ENCODE data around the gene SAFB2.

The SAFB2 gene

DNA sequence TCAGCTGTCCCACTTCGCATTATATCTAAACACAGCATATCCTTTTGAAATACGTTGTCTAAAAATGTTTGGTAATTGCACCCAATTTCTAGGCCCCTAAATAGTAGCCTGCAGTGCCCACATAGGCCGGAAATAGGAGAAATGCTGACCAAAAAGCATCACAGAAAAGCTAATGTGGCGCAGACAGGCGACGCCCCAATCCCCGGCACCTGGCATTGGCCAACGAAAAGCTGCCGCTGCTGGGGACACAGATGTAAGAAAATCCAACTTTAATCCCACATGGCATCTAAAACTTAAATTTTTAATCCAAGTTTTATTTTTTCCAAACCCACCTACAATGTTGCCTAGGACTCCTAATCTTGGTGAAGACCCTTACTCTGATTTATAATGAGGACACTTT lies 4.0 kb downstream of the SAFB2 start:
- H3K9ac ChIP-seq: no peak overlapping the region
- H3K4me1 ChIP-seq: no peaks in the 10 kb centered on the region
- peaks cover 52% of the 10 kb centered on the region for H3K79me2 ChIP-seq
- H2AFZ ChIP-seq: no peak overlapping the region
- no peak for TF ChIP-seq CTCF (IDR thresholded peaks at IDR 0.05)
- no peak overlapping the region for H3K4me2 ChIP-seq (ENCODE audit: low read length)
- no peaks in the 10 kb centered on the region for H3K9me3 ChIP-seq (ENCODE audit: control insufficient read depth, low read length)
- no peak overlapping the region for H3K27ac ChIP-seq
- H3K4me3 ChIP-seq (ENCODE audit: low read depth, low read length): no peak overlapping the region
- no peaks in the 10 kb centered on the region for H3K36me3 ChIP-seq (ENCODE audit: control insufficient read depth, insufficient read depth, low read length)
- H3K27me3 ChIP-seq (ENCODE audit: control insufficient read depth, insufficient read depth, low read length): no peaks in the 10 kb centered on the region

DNA sequence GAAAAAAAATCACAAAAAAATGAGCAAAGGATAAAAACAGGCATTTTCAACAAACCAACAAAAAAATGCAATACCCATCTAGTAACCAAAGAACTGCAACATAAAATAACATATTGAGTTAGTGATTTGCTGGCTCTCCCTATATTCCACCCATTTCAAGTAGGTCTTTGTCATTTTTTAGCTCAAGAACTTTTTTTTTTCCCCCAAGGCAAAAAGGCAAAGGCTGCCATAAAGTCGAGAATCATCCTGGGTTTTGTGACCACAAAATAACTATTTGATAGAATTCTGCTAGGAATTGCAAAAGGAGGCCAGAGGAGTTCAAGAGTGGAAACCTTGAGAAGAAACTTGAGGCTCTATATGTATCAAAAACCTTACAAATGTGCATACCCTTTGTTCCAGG lies 5.5 kb downstream of the SAFB2 start:
- Histone ChIP-seq H3K9ac (no peak overlapping the region), H3K27me3 (ENCODE audit: control insufficient read depth, insufficient read depth, low read length) (no peaks in the 10 kb centered on the region), H3K36me3 (ENCODE audit: control insufficient read depth, insufficient read depth, low read length) (no peaks in the 10 kb centered on the region), H3K27ac (no peak overlapping the region), H3K4me2 (ENCODE audit: low read length) (no peak overlapping the region), H3K4me1 (no peaks in the 10 kb centered on the region), H3K9me3 (ENCODE audit: control insufficient read depth, low read length) (no peaks in the 10 kb centered on the region), H2AFZ (no peak overlapping the region), H3K79me2 (peaks cover 58% of the 10 kb centered on the region), H3K4me3 (ENCODE audit: low read depth, low read length) (no peak overlapping the region)
- TF ChIP-seq CTCF (IDR thresholded peaks at IDR 0.05): no peak

DNA sequence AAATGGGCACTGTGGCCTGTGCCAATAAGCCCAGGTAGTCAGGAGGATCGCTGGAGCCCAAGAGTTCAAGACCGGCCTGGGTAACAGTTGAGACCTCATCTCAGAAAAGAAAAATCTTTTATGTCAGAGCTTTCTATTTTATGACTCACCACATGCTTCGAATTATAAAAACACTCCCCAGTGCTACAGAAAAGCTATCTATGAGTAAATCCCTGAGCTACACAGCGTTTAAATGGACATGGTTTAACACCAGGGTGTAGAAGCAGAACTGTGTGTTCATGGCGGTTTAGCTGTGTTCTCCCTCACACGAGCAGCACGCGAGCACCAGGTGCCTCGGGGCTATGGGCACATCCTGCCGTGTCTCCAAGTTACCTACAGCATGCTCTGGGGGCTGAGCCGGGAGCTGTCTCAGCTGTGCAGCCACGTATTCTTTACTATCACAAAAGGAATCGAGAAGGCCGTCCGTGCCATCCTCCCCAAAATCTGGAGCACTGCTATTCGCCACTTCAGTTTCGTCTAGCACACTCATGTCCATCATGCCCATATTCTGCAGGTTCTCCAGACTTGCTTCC lies 6.7 kb downstream of the SAFB2 start:
- TF ChIP-seq CTCF (IDR thresholded peaks at IDR 0.05): no peak
- Histone ChIP-seq H3K27ac (no peak overlapping the region), H3K9ac (no peak overlapping the region), H3K9me3 (ENCODE audit: control insufficient read depth, low read length) (no peaks in the 10 kb centered on the region), H3K4me3 (ENCODE audit: low read depth, low read length) (no peak overlapping the region), H3K27me3 (ENCODE audit: control insufficient read depth, insufficient read depth, low read length) (no peaks in the 10 kb centered on the region), H3K79me2 (peaks cover 50% of the 10 kb centered on the region), H3K4me1 (no peaks in the 10 kb centered on the region), H2AFZ (no peak overlapping the region), H3K36me3 (ENCODE audit: control insufficient read depth, insufficient read depth, low read length) (no peaks in the 10 kb centered on the region), H3K4me2 (ENCODE audit: low read length) (no peak overlapping the region)

DNA sequence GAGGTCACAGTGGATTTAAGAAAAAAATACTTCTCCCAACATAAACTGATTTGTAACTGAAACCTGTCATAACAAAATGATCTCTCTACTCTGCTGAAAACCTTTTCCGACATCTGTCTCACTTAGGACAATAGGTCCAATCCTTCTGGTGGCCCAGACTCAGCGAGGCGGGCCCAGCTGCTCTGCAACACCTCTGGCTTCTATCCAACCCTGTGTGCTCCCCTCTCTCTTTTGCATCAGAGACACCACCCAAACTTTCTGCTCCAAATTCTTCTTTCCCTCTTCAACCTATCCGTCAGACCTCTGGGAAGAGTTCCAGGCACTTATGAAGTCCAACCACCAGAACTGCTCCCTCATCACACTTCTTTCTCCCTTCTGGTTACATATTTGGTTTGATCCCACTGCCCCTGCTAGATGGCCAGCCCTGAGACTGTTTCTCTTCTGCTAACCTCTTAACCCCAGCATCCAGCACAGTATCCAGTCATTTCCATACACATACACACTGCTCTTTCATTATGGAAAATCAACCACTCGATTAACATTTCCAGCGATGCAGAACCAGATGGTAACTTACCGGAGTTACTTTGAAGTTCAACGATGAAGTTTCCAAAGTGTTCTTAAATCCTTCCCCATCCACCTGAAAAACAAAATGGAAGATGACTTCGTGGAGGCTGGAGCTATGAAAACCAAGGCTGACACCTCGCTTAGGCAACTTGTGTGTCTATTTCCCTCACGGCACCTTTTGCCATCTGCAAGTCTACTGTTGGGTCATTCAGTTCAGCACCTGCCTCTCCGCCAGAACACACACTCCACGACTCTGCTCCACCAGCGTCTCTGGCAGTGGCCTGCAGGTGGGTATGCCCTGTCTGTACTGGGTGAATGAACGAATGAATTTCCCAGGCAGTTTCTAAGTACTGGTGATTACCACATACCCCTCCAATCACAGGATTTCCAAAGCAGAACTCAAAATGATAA lies 9.4 kb downstream of the SAFB2 start:
- Histone ChIP-seq H3K27me3 (ENCODE audit: control insufficient read depth, insufficient read depth, low read length) (no peaks in the 10 kb centered on the region), H3K79me2 (peaks cover 56% of the 10 kb centered on the region), H3K4me1 (no peaks in the 10 kb centered on the region), H3K9me3 (ENCODE audit: control insufficient read depth, low read length) (no peaks in the 10 kb centered on the region), H3K4me3 (ENCODE audit: low read depth, low read length) (no peak overlapping the region), H3K4me2 (ENCODE audit: low read length) (no peak overlapping the region), H3K9ac (no peak overlapping the region), H3K36me3 (ENCODE audit: control insufficient read depth, insufficient read depth, low read length) (no peaks in the 10 kb centered on the region), H2AFZ (no peak overlapping the region), H3K27ac (no peak overlapping the region)
- TF ChIP-seq CTCF (IDR thresholded peaks at IDR 0.05): no peak
